Gastroesophageal sphincter (tissue), 3 donors: ENCODE data around the gene TAF1B.

Experiments used
- CTCF ChIP-seq, 4 experiments: fragments of 200-600 bp in 2 of 4; fragments of 450-650 bp in 2 of 4; sonication (generic) in 1 of 4; IDR thresholded peaks; one replicate each; pipeline ENCODE4 v1.5.1; 2017 to 2019; ENCODE audit warnings: antibody characterized with exemption in 4 of 4, mild to moderate bottlenecking in 2 of 4, moderate library complexity in 2 of 4
- EP300 ChIP-seq: sonication (generic); formaldehyde crosslinking; IDR thresholded peaks from one replicate; pipeline ENCODE4 v1.6.1; 2017; ENCODE audit warnings: antibody characterized with exemption, mild to moderate bottlenecking
- POLR2A ChIP-seq, 2 donors: fragments of 450-650 bp; IDR thresholded peaks; one replicate each; pipeline ENCODE4 v1.6.1; 2017; ENCODE audit warnings: antibody characterized with exemption in 2 of 2, mild to moderate bottlenecking in 2 of 2, moderate library complexity in 1 of 2
- POLR2AphosphoS5 ChIP-seq: sonication (generic); formaldehyde crosslinking; IDR thresholded peaks from one replicate; pipeline ENCODE4 v1.6.1; 2017; ENCODE audit warnings: antibody characterized with exemption

GRCh38 chr2:9965119-9965822 lies 122.0 kb downstream of the TAF1B start:
- TF ChIP-seq POLR2A (IDR thresholded peaks at IDR 0.05) (no peak), CTCF (IDR thresholded peaks at IDR 0.05) (no peak), POLR2AphosphoS5 (no peak), EP300 (no peak)
